GM03348 (cell line): ENCODE data around the gene MAVS.
"Not testable (repeated sequence)": the region's sequence is repeated elsewhere in the genome, so short reads cannot be mapped to it uniquely, and the experiment has no call there.

ENCODE experiments used
- DNase-seq: peaks from one replicate; pipeline ENCODE4 v3.0.0; 2012; ENCODE audit warnings: low spot score

Gene MAVS

DNA sequence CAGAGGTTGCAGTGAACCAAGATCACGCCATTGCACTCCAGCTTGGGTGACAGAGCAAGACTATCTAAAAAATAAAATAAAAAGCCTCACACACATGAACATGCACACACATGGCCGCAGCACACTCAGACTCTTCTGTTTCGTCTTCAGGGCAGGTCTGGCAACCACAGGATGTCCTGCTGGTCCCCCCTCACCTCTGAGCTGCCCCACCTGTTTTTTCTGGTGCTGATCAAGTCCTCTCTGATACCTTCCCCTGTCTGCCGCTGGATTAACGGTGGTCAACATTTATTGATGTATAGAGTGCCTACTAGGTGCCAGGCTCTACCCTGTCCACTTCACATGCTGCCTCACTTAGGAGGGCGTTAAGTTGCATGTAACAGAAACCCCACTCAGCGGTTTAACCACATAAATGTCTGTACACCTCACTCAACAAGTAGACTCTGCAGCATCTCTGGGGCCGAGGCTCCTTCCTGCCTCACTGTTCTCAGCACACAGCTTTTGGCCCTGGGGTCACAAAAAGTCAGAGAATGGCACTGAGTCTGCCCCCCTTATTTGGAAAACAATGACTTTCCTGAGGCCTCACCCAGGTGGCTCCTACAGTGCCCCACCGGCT lies 30.8 kb upstream of the MAVS start:
- DNase-seq: no peak

DNA sequence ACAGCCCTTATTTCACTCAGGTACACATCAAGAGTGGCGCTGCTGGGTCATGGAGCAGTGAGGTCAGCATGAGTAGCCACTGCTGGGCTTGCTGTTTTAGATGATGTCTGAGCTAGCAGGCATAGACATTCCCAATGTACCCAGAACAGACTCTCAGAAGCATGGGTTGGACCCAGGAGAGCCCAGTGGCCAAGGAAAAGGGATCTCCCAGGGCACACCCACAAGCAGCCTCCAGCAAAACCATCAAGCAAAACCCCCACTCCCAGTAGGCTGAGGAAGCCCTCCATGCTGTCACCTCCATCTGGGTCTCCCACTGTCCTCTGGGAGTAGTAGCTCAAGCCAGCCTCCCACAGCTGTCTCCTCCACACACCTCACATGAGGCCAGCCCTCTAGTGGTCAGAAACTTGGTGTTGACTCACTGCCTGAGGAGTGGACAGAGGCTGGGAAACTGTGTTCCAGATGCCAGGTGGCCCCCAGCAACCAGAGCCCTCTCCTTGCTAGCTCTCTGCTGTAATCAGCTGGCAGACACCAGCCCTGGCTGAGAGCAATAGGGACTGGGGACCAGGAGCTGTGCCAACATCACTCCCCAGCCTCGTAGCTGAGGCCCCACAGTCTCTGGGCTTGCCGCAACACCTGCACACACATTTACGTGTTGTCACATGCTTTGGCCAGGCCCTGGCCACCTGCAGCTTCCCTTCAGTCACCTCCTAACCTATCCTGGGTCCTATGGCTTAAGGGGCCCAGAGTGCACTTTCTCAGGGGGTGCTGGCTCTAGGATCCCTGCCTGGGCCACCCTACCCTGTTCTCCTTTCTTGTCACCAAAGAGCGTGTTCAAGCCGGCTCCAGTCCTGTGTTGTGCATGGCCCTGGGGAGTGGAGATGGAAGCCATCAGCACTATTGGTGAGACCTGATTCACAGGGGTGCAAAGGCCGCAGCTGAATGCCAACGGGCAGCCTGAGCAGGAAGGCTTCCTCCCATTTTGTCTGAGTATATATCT lies 28.2 kb upstream of the MAVS start:
- DNase-seq: peak; percentile 80

DNA sequence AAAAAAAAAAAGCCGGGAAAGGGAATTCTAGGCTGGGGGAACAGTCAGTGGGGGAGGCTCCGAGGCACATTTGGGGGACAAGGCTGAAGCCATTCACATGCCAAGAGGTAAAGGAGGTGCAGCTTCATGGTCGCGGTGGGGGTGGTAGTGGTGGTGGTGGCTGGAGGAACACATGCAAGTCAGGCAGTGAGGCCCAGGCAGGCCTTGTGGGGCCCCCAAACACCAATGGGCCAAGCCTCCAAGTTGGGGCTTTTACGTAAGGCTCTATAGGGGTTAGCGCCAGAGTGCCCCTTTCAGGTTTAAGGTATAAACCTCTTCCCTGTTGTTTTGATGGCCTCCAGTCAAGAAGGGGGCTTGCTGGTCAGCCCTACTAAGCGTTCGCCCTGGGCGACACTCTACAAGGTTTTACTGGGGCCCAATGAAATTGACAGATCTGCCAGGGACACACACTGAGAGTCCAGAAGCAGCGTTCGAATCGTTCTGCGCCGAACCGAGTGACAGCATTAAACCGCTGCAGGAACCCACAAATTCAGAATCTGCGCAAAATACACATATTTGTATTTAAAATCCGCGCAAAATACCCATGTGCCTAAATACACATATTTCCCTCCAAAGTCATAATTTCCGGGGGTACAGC lies 27.1 kb upstream of the MAVS start:
- no peak for DNase-seq

DNA sequence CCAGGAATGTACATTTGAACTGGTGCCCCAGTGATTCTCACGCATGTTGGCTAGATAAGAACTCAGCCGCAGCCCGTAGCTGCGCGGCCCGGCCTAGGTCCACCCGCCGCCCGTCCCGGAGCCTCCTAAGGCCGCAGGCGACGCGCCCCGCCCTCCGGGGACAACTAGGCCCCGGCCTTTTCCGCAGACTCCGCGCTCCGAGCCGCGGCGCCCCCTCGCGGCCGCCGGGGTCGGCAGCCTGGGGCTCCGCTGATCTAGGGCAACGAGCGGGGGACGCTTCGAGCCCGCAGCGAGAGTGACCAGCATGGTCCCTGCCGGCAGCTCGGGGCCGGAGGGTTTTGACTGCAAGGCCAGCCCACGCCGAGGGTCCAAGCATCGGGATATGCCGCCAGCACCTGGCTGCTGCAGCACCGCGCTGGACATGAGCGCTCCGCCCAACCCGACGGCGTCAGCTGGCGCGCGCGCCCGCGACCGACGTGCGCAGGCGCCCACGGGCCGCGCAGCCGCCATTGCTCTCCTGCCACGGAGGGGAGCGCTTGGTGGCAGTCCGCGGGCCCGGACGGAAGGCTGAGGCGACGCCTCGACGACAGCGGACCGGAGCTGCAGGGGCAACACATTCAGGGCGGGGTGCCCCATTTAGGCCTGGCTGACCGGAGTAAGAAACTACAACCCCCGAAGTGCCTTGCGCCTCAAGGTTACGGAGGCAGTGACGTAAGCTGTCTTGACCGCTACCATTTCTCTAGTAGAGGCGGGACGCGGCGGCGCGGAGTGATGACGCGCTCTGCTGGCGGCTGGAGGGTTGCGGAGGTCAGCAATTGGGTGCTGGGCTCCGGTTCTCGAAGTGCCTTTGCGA lies 26.4 kb upstream of the MAVS start, which contains the start of gene AP5S1:
TSS of gene AP5S1 (plus strand) at position 500 of the 853 bp plus-strand sequence. CDS start 1,571 bp downstream, outside the sequence.
- peak; percentile 94 for DNase-seq

DNA sequence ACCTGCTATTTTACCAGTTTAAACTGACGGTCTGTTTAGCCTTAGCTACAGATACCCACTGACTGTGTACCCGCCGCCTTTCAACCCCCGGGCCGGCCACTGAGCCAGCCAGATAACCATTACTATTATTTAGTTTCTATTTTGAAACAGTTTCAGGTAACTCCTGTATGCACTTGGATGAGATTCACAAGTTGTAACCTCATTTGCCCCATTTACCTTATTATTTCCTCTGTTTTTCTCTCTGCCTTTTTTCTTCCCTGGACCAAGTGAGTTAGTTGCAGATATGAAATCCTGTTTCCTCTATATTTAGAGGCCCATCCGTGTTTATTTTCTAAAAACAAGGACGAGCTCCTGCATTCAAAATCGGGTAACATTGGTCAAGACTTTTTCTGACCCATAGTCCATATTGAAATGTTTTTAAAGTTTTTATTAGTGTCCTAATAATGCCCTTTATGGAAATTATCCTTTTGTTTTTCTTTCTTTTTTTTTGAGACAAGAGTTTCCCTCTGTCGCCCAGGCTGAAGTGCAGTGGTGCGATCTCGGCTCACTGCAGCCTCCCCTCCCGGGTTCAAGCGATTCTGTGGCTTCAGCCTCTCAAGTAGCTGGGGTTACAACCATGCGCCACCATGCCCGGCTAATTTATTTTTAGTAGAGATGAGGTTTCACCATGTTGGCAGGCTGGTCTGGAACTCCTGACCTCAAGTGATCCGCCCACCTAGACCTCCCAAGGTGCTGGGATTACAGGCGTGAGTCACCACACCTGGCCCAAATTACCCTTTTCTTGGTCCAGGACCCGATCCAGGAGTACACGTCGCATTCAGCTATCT lies 25.5 kb upstream of the MAVS start:
- no peak for DNase-seq

DNA sequence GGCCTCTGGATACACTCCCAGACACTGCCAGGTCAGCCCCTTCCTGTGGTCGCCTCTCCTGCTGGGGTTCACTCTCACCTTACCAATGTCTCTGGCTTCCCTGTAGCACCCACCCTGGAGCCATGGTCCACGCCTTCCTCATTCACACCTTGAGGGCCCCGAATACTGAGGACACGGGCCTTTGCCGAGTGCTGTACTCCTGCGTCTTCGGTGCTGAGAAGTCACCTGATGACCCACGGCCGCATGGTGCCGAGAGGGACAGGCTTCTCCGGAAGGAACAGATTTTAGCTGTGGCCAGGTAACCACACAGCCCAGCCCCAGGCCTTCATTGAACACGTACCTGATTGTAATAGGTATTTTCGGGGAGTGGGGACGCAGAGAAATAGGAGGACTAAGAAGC lies 24.6 kb upstream of the MAVS start:
- DNase-seq: no peak

DNA sequence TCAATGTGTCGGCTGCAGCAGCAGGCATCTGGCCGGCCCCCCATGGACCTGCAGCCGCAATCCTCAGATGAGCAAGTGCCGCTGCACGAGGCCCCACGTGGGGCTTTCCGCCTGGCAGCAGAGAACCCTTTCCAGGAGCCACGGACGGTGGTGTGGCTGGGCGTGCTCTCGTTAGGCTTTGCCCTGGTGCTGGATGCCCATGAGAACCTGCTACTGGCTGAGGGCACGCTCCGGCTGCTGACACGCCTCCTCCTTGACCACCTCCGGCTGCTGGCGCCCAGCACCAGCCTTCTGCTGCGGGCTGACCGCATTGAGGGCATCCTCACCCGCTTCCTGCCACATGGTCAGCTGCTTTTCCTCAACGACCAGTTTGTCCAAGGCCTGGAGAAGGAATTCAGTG lies 22.8 kb upstream of the MAVS start:
- no peak for DNase-seq

DNA sequence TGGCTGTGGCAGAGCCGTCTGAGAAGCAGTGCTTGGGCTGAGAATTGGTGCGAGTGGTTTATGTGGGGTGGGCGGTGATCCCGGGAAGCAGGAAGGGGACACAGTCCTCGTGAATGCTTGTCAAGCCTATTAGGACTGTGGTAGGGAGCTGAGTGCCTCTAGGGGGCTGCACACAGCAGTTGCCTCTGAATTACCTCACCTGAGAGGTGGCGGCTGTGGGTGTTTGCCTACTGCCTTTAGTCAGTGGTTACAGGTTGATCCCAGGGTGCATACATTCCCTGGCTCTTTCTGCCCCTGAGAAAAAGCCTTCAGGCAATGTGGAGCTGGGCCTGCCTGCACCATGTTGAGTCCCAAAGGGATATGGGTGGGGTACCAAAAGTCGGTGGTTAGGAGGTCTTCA lies 21.1 kb upstream of the MAVS start:
- no peak for DNase-seq

DNA sequence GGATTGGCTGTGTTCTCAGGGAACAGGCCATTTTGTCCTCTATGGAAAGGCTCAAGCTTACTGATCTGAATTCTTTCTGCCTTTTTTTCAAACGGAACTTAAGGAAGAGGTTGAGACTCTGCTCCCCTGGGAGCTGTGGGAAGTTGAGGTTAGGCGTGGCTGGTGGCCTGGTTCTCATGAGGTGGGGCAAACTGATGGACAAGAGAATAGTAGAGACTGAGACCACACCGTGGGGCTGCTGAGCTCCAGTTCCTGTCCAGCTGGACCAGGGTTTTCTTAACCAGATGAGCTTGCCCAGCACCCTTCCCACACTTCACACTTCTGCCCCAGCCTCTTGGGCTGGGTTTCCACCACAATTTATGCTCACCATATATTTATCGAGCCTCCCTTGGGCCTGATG lies 20.2 kb upstream of the MAVS start:
- no peak for DNase-seq

DNA sequence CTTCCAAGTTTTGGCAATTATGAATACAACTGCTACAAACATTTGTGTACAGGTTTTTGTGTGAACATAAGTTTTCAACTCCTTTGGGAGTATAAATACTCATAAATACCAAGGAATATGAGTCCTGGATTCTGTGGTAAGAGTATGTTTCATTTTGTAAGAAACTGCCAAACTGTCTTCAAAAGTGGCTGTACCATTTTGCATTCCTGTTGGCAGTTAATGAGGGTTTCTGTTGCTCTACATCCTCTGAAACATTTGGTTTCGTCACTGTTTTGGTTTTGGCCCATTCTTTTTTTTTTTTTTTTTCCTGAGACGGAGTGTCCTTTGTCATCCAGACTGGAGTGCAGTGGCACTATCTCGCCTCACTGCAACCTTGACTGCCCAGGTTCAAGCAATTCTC lies 17.8 kb upstream of the MAVS start:
- DNase-seq: no peak

DNA sequence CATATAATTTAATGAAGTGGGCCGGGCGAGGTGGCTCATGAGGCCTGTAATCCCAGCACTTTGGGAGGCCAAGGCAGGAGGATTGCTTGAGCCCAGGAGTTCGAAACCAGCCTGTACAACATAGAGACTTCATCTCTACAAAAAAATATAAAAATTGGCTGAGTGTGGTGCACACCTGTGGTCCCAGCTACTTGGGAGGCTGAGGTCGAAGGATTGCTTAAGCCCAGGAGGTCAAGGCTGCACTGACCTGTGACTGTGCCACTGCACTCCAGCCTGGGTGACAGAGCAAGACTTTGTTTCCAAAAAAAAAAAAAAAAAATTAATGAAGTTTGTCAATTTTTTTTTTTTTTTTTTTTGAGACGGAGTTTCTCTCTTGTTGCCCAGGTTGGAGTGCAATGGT lies 16.7 kb upstream of the MAVS start:
- not testable (repeated sequence) for DNase-seq

DNA sequence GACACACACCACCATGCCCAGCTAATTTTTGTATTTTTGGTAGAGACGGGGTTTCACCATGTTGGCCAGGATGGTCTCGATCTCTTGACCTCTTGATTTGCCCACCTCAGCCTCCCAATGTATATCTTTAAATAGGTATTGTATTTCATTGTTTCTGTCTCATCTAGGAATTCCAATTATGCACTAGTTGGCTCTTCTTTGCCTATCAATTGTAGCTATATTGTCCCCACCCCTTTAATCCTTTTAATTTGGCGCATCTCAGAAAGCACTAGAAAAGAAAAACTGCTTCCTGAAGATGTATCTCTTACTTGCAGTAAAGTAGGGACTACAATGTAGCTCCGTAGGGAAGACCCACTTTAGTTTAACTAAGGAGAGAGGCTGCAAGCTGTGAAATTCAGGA lies 10.5 kb upstream of the MAVS start:
- no peak for DNase-seq

DNA sequence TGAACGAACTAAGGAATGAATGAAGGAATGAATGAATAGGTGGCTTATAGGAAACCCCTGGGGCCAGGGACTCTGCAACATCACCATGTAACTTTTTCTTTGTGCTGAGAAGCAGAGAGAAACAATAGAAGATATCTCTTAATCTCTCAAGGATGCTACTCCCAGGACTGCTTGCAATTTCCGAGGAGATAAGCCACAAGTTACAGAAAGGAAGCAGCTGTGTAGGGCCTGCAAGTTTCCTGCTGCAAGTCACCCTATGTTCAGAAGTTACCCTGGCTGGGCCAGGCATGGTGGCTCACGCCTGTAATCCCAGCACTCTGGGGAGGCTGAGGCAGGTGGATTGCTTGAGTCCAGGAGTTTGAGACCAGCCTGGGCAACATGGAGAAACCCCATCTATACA lies 7.3 kb upstream of the MAVS start:
- DNase-seq: no peak

DNA sequence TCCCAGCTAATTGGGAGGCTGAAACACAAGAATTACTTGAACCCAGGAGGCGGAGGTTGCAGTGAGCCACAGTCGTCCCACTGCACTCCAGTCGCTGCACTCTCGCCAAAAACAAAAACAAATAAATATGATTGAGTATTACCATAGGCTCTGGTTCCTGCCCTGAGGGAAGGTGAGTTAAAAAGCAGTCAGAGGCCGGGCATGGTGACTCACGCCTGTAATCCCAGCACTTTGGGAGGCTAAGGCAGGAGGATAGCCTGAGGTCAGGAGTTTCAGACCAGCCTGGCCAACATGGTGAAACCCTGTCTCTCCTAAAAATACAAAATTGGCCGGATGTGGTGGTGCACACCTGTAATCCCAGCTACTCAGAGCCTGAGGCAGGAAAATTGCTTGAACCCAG lies 6.4 kb upstream of the MAVS start:
- DNase-seq: not testable (repeated sequence)

DNA sequence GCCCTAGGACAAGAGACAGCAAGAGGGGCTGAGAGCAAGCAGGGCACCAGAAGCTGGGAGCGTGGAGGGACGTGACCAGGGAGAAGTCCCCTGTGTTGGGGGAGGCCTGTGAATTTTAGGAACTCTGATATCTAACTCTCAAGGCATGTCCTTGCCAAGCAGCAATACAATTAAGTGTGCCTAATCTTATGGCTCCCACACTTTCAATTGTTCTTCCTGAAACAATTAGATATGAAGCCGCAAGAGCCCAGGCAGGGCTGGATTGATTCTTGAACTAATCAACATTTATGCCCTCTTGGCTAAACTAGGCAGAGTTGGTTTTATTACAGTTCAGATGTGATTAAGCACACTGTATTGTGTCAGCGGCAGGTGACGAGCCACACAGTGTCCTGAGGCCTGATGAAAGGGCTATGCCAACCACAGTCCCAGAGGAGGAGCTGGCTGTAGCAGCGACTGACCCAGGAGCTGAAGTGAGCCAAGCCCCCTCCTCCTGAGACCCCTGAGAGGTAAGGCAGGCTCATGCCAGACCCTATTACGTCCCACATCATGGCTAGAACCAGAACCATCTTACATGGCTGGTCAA lies 4.2 kb upstream of the MAVS start:
- DNase-seq: no peak

DNA sequence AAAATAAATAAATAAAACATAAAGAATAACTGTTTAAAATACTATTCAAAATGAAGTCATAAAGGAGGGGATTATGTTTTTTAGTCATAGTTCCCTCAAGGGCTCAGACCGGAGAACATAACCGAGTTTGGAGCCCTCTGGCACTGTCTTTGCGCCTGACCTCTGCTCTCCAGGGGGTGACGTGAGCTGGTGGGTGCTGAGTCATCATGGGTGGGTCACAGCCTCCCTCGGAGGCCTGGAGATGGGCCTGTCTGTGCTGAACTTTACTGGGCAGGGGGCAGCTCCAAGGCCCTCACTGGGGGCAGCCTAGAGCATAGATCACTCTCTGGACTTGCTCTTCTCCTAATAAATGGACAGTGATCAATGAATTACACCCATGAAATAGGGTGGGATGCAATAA lies 3.1 kb upstream of the MAVS start:
- DNase-seq: no peak

DNA sequence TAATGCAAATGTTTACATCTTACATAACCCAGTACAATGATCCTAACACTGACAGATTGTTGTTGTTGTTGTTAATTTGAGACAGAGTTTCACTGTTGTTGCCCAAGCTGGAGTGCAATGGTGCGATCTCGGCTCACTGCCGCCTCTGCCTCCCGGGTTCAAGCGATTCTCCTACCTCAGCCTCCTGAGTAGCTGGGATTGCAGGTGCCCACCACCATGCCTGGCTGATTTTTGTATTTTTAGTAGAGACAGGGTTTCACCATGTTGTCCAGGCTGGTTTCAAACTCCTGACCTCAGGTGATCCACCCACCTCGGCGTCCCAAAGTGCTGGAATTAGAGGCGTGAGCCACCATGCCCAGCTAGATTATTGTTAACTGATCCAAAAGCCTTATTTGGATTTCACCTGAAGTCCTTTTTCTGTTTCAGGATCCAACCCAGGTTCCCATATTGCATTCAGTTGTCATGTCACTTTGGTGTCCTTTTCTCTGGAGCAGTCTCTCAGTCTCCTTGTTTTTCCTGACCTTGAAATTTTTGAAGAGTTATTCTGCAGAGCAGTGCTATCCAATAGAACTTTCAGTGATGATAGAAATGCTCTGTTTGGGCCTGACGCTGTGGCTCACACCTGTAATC lies 2.5 kb upstream of the MAVS start:
- not testable (repeated sequence) for DNase-seq

DNA sequence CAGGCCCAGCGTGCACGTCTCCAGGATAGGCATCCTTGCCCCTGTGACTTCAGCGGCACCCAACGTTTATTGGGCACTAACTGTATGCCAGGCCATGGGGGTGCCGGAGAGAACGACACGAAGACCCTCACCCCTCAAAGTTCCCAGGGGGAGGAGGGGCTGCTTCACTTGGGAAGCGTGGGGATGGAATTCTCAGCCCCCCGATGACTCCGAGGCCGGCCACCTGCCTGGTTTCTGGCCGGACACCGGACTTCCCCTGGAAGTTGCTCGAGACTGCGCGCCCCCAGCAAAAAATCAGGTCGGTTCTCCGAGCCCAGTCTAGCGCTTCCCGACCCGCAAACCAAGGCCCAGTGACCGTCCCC lies 275 bp upstream of the MAVS start:
- no peak for DNase-seq

DNA sequence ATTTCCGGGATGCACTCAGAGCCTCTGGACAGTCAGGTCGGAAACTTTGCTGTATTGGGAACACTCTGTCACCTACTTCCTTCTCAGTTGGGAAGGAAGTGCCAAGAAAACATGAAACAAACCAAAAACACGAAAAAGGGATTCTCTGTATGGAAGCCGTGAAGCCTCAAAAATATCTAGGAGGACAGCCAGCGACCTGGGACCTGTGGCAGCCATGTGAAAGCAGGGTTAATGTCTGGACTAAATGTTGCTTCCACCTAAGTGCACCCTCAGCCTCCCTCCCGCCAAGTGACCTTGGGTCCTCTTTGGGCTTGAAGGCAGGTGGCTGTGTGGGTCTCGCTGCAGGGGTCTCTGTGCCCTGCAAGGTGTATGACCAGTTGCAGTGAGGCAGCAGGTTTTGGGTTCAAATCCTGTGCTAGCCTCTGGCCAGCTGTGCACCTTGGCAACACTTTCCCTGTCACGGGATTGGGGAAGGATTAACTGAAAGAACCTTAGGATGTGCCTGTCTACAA lies 851 bp downstream of the MAVS start:
- no peak for DNase-seq

DNA sequence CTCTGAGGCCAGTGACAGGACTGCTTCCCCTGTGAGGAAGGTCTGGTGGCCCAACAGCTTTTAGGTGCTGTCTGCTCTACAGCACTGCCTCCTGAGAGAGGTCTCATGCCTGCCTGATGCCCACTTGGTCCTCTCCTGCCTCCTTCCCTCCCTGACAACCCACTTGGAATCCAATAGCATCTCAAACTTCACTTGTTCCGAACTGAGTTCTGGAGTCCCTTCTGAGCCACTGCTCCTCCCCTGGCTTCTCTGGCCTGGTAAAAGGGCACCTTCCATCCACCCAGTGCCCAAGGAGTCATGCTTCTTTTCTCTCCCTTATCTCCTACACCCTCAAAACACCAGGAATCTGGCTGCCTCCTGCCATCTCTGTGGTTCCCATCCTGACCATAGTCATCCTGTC lies 1.9 kb downstream of the MAVS start:
- no peak for DNase-seq
